Lower lobe of right lung (tissue), 2 donors: ENCODE results near the gene FUT8. TPM values are rescaled to one million over a fixed set of nuclear protein-coding genes. Genes with fewer than 3 reads are reported as not detected.

Experiments
- ATAC-seq, 2 donors: fragments of 200-7000 bp; cut with Tn5 transposase; one replicate each; pipeline ENCODE4 v1.9.1; 2020 to 2022; ENCODE audit warnings: mild to moderate bottlenecking in 2 of 2, moderate library complexity in 2 of 2
- DNase-seq: peaks from one replicate; pipeline ENCODE4 v3.0.0-alpha.2; 2020
- H3K27ac ChIP-seq: fragments of 200-600 bp; one replicate; pipeline ENCODE4 v1.8.0; 2022
- H3K27me3 ChIP-seq: fragments of 200-600 bp; one replicate; pipeline ENCODE4 v1.8.0; 2022; ENCODE audit warnings: low read depth
- H3K36me3 ChIP-seq: fragments of 200-600 bp; one replicate; pipeline ENCODE4 v1.8.0; 2022; ENCODE audit warnings: mild to moderate bottlenecking
- H3K4me1 ChIP-seq: fragments of 200-600 bp; one replicate; pipeline ENCODE4 v1.8.0; 2022
- H3K4me3 ChIP-seq: fragments of 200-600 bp; one replicate; pipeline ENCODE4 v1.8.0; 2022; ENCODE audit warnings: mild to moderate bottlenecking
- H3K9me3 ChIP-seq: fragments of 200-600 bp; one replicate; pipeline ENCODE4 v1.8.0; 2022
- CTCF ChIP-seq: fragments of 200-600 bp; IDR thresholded peaks from one replicate; pipeline ENCODE4 v1.8.0; 2022; ENCODE audit warnings: antibody characterized with exemption, mild to moderate bottlenecking
- intact Hi-C: fragments of 100-400 bp; cut with DNase I; formaldehyde crosslinking; loops from one replicate; pipeline ENCODE4 v1.11.0; 2022
- total RNA-seq: library from RNA; stranded (reverse); fragmentation: NEBNext Ultra II Directional; extraction: Animal tissue kit (Norgen Biotek cat#: 25700); gene quantifications from one replicate; pipeline ENCODE4 v1.2.1, GENCODE V29; 2021
- donor health status: DM: no; HTN: yes; CAD: no; lungs with severe emphysema.

The FUT8 gene
- total RNA-seq, 1 donor from 2014 or later = 46.1 TPM

DNA sequence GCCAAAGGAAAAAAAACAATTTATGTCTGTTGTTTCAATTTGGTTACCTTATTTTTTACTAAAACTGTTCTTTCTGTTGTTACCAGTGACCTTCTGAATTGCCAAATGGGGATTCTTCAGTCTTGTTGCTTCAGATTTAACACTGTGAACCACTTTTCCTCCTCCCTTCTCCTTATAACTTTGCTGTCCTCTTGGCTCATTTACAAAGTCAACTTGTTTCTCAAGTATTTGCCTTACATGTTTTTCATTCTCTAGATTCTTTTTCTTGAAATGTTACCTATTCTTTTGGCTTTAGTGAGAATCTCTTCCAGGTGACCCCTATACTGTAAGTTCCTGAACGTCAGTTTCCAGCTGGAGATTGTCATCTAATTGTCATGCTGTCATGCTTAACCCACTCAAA, 19.4 kb downstream of the FUT8 start:
- Histone ChIP-seq H3K27ac (no peak overlapping the region), H3K4me3 (no peak overlapping the region), H3K36me3 (no peaks in the 10 kb centered on the region), H3K4me1 (peaks cover 25% of the 10 kb centered on the region), H3K9me3 (no peaks in the 10 kb centered on the region), H3K27me3 (no peaks in the 10 kb centered on the region)
- ATAC-seq = peak in 1 of 2 donors; percentile 41
- no peak for TF ChIP-seq CTCF
- intact Hi-C loops = no loop called here
- DNase-seq = no peak

- Histone ChIP-seq H3K27me3 (no peaks in the 10 kb centered on the region), H3K36me3 (no peaks in the 10 kb centered on the region), H3K4me1 (peaks cover 25% of the 10 kb centered on the region), H3K9me3 (no peaks in the 10 kb centered on the region), H3K4me3 (no peak overlapping the region), H3K27ac (no peak overlapping the region)
- ATAC-seq (no peak), DNase-seq (no peak)
- intact Hi-C loops = no loop called here
- no peak for TF ChIP-seq CTCF
These were observed 19.9 kb downstream of the FUT8 start for GRCh38 chr14:65432361-65432948.

GRCh38 chr14:65433157-65433556, 20.6 kb downstream of the FUT8 start:
- Histone ChIP-seq H3K36me3 (no peaks in the 10 kb centered on the region), H3K4me1 (peaks cover 25% of the 10 kb centered on the region), H3K27ac (no peak overlapping the region), H3K4me3 (no peak overlapping the region), H3K9me3 (no peaks in the 10 kb centered on the region), H3K27me3 (no peaks in the 10 kb centered on the region)
- intact Hi-C loops = no loop called here
- ATAC-seq = no peak
- TF ChIP-seq CTCF = no peak
- DNase-seq = no peak

GRCh38 chr14:65433646-65434045, 21.1 kb downstream of the FUT8 start:
- Histone ChIP-seq H3K36me3 (no peaks in the 10 kb centered on the region), H3K4me3 (no peak overlapping the region), H3K27ac (no peak overlapping the region), H3K4me1 (peaks cover 25% of the 10 kb centered on the region), H3K9me3 (no peaks in the 10 kb centered on the region), H3K27me3 (no peaks in the 10 kb centered on the region)
- no peak for TF ChIP-seq CTCF
- ATAC-seq (no peak), DNase-seq (no peak)
- intact Hi-C loops = no loop called here

- TF ChIP-seq CTCF = no peak
- H3K4me1 ChIP-seq = peaks cover 26% of the 10 kb centered on the region
- no peak overlapping the region for H3K27ac ChIP-seq
- no peaks in the 10 kb centered on the region for H3K27me3 ChIP-seq
- H3K4me3 ChIP-seq = no peak overlapping the region
- intact Hi-C loops = no loop called here
- H3K9me3 ChIP-seq = no peaks in the 10 kb centered on the region
- DNase-seq = no peak
- ATAC-seq = no peak
- H3K36me3 ChIP-seq = no peaks in the 10 kb centered on the region
These were observed 21.8 kb downstream of the FUT8 start for GRCh38 chr14:65434216-65434850.
